Measurements from ENCODE around the gene MALAT1. TPM values are rescaled to one million over a fixed set of nuclear protein-coding genes. Genes with fewer than 3 reads are reported as not detected.

MALAT1 gene
- total and polyA plus RNA-seq, 2 of the 13 experiments (the other 11 are each of a cell fraction or from before 2014, with no cell fraction given), result 143 to 1,237 TPM

DNA sequence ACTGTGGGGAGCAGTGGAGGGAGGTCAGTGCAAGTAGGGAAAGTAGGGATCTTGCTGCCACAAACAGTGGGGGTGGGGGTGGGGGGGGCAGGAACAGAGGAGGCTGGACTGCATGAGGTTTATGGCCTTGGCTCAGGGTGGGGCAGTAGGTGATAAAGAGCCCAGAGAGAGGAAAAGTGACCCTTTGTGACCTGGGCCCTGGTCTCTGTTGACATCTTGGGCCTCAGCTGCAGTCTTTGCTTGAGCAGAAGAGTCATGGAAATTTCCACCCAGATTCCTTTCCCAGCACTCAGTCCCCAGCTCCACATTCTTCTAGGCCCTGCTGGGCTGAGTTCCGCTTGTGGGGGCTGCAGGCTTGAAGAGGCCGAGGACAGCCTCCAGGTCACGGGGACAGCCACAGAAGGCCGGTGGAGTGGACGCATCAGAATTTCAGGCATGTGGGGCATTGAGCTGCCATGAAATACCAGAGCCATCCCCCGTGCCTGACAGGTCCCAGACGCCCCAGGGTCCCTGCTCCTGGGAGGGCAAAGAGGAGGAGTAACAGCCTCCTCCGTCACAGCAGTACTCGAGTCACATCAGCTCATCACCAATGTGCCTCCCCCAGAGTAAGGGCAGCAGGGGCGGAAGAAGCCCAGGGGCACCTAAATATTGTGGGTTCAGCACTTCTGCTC is 9.7 kb upstream of the MALAT1 start (continued):
- TF ChIP-seq, protein P1, sequence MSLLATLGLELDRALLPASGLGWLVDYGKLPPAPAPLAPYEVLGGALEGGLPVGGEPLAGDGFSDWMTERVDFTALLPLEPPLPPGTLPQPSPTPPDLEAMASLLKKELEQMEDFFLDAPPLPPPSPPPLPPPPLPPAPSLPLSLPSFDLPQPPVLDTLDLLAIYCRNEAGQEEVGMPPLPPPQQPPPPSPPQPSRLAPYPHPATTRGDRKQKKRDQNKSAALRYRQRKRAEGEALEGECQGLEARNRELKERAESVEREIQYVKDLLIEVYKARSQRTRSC (CRISPR knock-in tag; IDR thresholded peaks at IDR 0.05; ENCODE audit: low read depth), result no peak
- TF ChIP-seq, protein P2, sequence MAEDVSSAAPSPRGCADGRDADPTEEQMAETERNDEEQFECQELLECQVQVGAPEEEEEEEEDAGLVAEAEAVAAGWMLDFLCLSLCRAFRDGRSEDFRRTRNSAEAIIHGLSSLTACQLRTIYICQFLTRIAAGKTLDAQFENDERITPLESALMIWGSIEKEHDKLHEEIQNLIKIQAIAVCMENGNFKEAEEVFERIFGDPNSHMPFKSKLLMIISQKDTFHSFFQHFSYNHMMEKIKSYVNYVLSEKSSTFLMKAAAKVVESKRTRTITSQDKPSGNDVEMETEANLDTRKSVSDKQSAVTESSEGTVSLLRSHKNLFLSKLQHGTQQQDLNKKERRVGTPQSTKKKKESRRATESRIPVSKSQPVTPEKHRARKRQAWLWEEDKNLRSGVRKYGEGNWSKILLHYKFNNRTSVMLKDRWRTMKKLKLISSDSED (CRISPR knock-in tag; IDR thresholded peaks at IDR 0.05), result no peak
- TF ChIP-seq HOXA9 (CRISPR knock-in tag; IDR thresholded peaks at IDR 0.05; ENCODE audit: borderline replicate concordance) (no peak), RCOR2 (CRISPR knock-in tag; IDR thresholded peaks at IDR 0.05) (0 out of 2 replicates have a peak, but pooled peaks have one; percentile 10), ZNF350 (CRISPR knock-in tag; IDR thresholded peaks at IDR 0.05; ENCODE audit: borderline replicate concordance, low read depth) (no peak), ZNF296 (CRISPR knock-in tag; conservative IDR thresholded peaks at IDR 0.05) (0 out of 2 replicates have a peak, but pooled peaks have one; percentile 62), ZNF10 (CRISPR knock-in tag; IDR thresholded peaks at IDR 0.05; ENCODE audit: borderline replicate concordance, low read depth) (no peak)
- TF ChIP-seq, protein P3, sequence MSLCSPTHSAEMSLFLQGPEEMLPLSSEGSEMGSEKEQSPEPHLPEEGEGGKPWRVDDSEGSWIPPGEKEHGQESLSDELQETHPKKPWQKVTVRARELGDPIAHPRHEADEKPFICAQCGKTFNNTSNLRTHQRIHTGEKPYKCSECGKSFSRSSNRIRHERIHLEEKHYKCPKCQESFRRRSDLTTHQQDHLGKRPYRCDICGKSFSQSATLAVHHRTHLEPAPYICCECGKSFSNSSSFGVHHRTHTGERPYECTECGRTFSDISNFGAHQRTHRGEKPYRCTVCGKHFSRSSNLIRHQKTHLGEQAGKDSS (CRISPR knock-in tag; IDR thresholded peaks at IDR 0.05; ENCODE audit: borderline replicate concordance, low read depth), result no peak

All from HepG2 (cell line).